Heart left ventricle (tissue), 16 donors: Measurements from ENCODE around the gene PDCD6IP. TPM values are rescaled to one million over a fixed set of nuclear protein-coding genes. Genes with fewer than 3 reads are reported as not detected.

Experiments
- ATAC-seq, 4 donors: fragments of 200-7000 bp; cut with Tn5 transposase; one replicate each; pipeline ENCODE4 v1.9.1; 2020 to 2022; ENCODE audit warnings: moderate library complexity in 4 of 4, mild to moderate bottlenecking in 3 of 4, moderate number of reproducible peaks in 1 of 4
- DNase-seq, 5 donors: peaks; one replicate each; pipeline ENCODE4 v3.0.0-alpha.2; 2020
- H3K27ac ChIP-seq, 12 donors: fragments of 200-600 bp; sonication (generic) in 4 of 12; one replicate each; pipeline versions ENCODE4 v1.5.0 to v1.8.0; 2016 to 2022; ENCODE audit warnings: mild to moderate bottlenecking in 2 of 12
- H3K27me3 ChIP-seq, 9 donors: fragments of 200-600 bp; sonication (generic) in 2 of 9; one replicate each; pipeline versions ENCODE4 v1.5.1 to v1.8.0; 2016 to 2022; ENCODE audit warnings: mild to moderate bottlenecking in 3 of 9
- H3K36me3 ChIP-seq, 9 donors: fragments of 200-600 bp; sonication (generic) in 2 of 9; one replicate each; pipeline versions ENCODE4 v1.5.0 to v1.8.0; 2018 to 2022; ENCODE audit warnings: mild to moderate bottlenecking in 2 of 9
- H3K4me1 ChIP-seq, 12 donors: fragments of 200-600 bp; sonication (generic) in 4 of 12; one replicate each; pipeline versions ENCODE4 v1.5.0 to v1.8.0; 2016 to 2022; ENCODE audit warnings: mild to moderate bottlenecking in 3 of 12
- H3K4me3 ChIP-seq, 12 donors: fragments of 200-600 bp; sonication (generic) in 4 of 12; one replicate each; pipeline versions ENCODE4 v1.5.0 to v1.8.0; 2017 to 2022; ENCODE audit warnings: mild to moderate bottlenecking in 9 of 12, moderate library complexity in 4 of 12
- H3K9me3 ChIP-seq, 12 donors: fragments of 200-600 bp; sonication (generic) in 4 of 12; one replicate each; pipeline versions ENCODE4 v1.5.0 to v1.8.0; 2016 to 2022; ENCODE audit warnings: mild to moderate bottlenecking in 1 of 12
- CTCF ChIP-seq, 12 donors: fragments of 200-600 bp; sonication (generic) in 4 of 12; IDR thresholded peaks; one replicate each; pipeline versions ENCODE4 v1.5.0 to v1.8.0; 2018 to 2022; ENCODE audit warnings: antibody characterized with exemption in 12 of 12, mild to moderate bottlenecking in 5 of 12
- POLR2A ChIP-seq, 2 donors: fragments of 450-650 bp; IDR thresholded peaks; one replicate each; pipeline ENCODE4 v1.6.1; 2017; ENCODE audit warnings: antibody characterized with exemption in 2 of 2, mild to moderate bottlenecking in 2 of 2, moderate library complexity in 2 of 2
- WGBS, 4 donors: extraction: QIAGEN DNeasy Blood & Tissue Kit in 2 of 4; methylation state at CpG; one replicate each; pipeline versions ENCODE4 v1.1.5 to v1.1.7; 2013 to 2018; 5-methylcytosine and 5-hydroxymethylcytosine counted together
- intact Hi-C, 10 donors: fragments of 100-400 bp; cut with DNase I; formaldehyde crosslinking; loops; one replicate each; pipeline versions ENCODE4 v1.11.1 to v1.14.2; 2022
- polyA plus RNA-seq, 2 donors: library from polyadenylated mRNA; stranded (reverse); fragments of 200-250 nt; gene quantifications; one replicate each; pipeline ENCODE4 v1.2.3, GENCODE V29; 2013
- total RNA-seq, 9 donors: library from RNA; depleted of rRNA in 2 of 9; stranded (reverse); fragments of >200 nt in 2 of 9; fragmentation: NEBNext Ultra II Directional in 3 of 9; extraction: Animal tissue kit (Norgen Biotek cat#: 25700) in 3 of 9; gene quantifications; one replicate each; pipeline versions ENCODE4 v1.1.0 to v1.2.4, GENCODE V29; 2016 to 2023
- donor health status: ischemic (EF 13 %, LVEDD 7.1; RV severe dilation, severe dysfunction).
- donor health status: healthy with polysubstance abuse.
- donor health status: DM: no; HTN: yes; CAD: no.
- donor health status: DM: no; HTN: no; CAD: no.
- donor health status: ischemic (EF 25% LVEDD 6.9; RV normal size, moderate dysfunction).
- donor health status: ischemic (EF 25% LVEDD 5.7; RV mildly dilated, moderate dysfunction).
- donor health status: healthy.
- donor health status: DM: yes; HTN: yes; CAD: no.
- donor health status: ischemic (EF 35%, LVEDD 5.7; RV mildly dilated, moderate dysfunction).
- donor health status: nonischemic (EF 11% LVEDD 7.7; RV severe dilation, severe dysfunction).
- donor health status: DM: yes; HTN: yes; CAD: no.
- donor health status: PGD.
- donor health status: ischemic (EF 29% LVEDD 5.4; RV normal size, mild dysfunction).
- donor health status: nonischemic (EF 23%, LVEDD 6.1; RV moderate dilation, normal function).

PDCD6IP gene
- total and polyA plus RNA-seq, 11 donors = 25.8 to 205 (median 143) TPM

- no peaks in the 10 kb centered on the region for H3K36me3 ChIP-seq
- intact Hi-C loops = no loop called here
- peak overlapping the region in 2 of 12 donors; percentile 21 to 34 for H3K4me3 ChIP-seq
- TF ChIP-seq POLR2A (IDR thresholded peaks at IDR 0.05) (no peak), CTCF (IDR thresholded peaks at IDR 0.05) (no peak)
- H3K27me3 ChIP-seq = no peaks in the 10 kb centered on the region
- no peak overlapping the region for H3K27ac ChIP-seq
- 17 to 25% (median 20%) methylated on average over 4 of the region's 4 CpGs for WGBS, 4 donors
- H3K4me1 ChIP-seq = peaks cover 0 to 4% (median 0%) of the 10 kb centered on the region in 12 donors
- peak; percentile 47 to 95 (median 89) for ATAC-seq
- DNase-seq = no peak
- no peaks in the 10 kb centered on the region for H3K9me3 ChIP-seq
Measured at GRCh38 chr3:33908250-33908851, 109.9 kb downstream of the PDCD6IP start.

- Histone ChIP-seq H3K4me1 (peaks cover 0 to 4% (median 0%) of the 10 kb centered on the region in 12 donors), H3K9me3 (no peaks in the 10 kb centered on the region), H3K27me3 (no peaks in the 10 kb centered on the region), H3K4me3 (no peak overlapping the region), H3K27ac (no peak overlapping the region), H3K36me3 (no peaks in the 10 kb centered on the region)
- no peak for ATAC-seq
- TF ChIP-seq POLR2A (IDR thresholded peaks at IDR 0.05) = no peak
- no peak for TF ChIP-seq CTCF (IDR thresholded peaks at IDR 0.05)
- no peak for DNase-seq
- WGBS, 4 donors = 78 to 95% (median 89%) methylated on average over 5 of the region's 5 CpGs
- intact Hi-C loops = no loop called here
Measured at GRCh38 chr3:33909547-33909946, 111.1 kb downstream of the PDCD6IP start.

GRCh38 chr3:33910031-33910430 lies 111.6 kb downstream of the PDCD6IP start:
- intact Hi-C loops = loop anchor here in 4 of 10 donors (10.0 kb wide), 1 partner anchor 775 kb away; no protein-coding TSS in a partner anchor
- TF ChIP-seq CTCF (IDR thresholded peaks at IDR 0.05) (no peak), POLR2A (IDR thresholded peaks at IDR 0.05) (no peak)
- Histone ChIP-seq H3K36me3 (no peaks in the 10 kb centered on the region), H3K4me1 (peaks cover 0 to 4% (median 0%) of the 10 kb centered on the region in 12 donors), H3K27me3 (no peaks in the 10 kb centered on the region), H3K4me3 (no peak overlapping the region), H3K9me3 (no peaks in the 10 kb centered on the region), H3K27ac (no peak overlapping the region)
- ATAC-seq (no peak), DNase-seq (no peak)
- 73 to 83% (median 81%) methylated on average over 2 of the region's 2 CpGs for WGBS, 4 donors

- H3K36me3 ChIP-seq = no peaks in the 10 kb centered on the region
- intact Hi-C loops = loop anchor here in 4 of 10 donors (10.0 kb wide), 1 partner anchor 773 kb away; no protein-coding TSS in a partner anchor
- TF ChIP-seq POLR2A (IDR thresholded peaks at IDR 0.05) = no peak
- no peak for TF ChIP-seq CTCF (IDR thresholded peaks at IDR 0.05)
- no peaks in the 10 kb centered on the region for H3K27me3 ChIP-seq
- peaks cover 0 to 4% (median 0%) of the 10 kb centered on the region in 12 donors for H3K4me1 ChIP-seq
- DNase-seq = no peak
- H3K27ac ChIP-seq = no peak overlapping the region
- no peaks in the 10 kb centered on the region for H3K9me3 ChIP-seq
- no peak for ATAC-seq
- no peak overlapping the region for H3K4me3 ChIP-seq
- WGBS, 4 donors = 81 to 93% (median 89%) methylated on average over 4 of the region's 4 CpGs
Measured at GRCh38 chr3:33911525-33912322, 113.3 kb downstream of the PDCD6IP start.
